ENCODE results near the gene REC114.
"Not testable (repeated sequence)": the region's sequence is repeated elsewhere in the genome, so short reads cannot be mapped to it uniquely, and the experiment has no call there.

Gene REC114

GRCh38 chr15:73442968-73443367, at the start of gene REC114:
TSS of gene REC114 (plus strand) at chr15:73443164. CDS start at chr15:73443186, 22 bp downstream.
- DNase-seq (ENCODE audit: low read depth): no peak

- DNase-seq (ENCODE audit: low read depth): no peak
These were observed 49.6 kb upstream of the REC114 start for GRCh38 chr15:73393336-73393735.

- no peak for DNase-seq (ENCODE audit: low read depth)
These were observed 48.2 kb upstream of the REC114 start for GRCh38 chr15:73394782-73395181.

GRCh38 chr15:73395671-73396070, 47.3 kb upstream of the REC114 start:
- DNase-seq (ENCODE audit: low read depth): no peak

- DNase-seq (ENCODE audit: low read depth): no peak
These were observed 45.5 kb upstream of the REC114 start for GRCh38 chr15:73397461-73397860.

- DNase-seq (ENCODE audit: low read depth): no peak
These were observed 44.1 kb upstream of the REC114 start for GRCh38 chr15:73398861-73399260.

- DNase-seq (ENCODE audit: low read depth): peak; percentile 22
These were observed 42.7 kb upstream of the REC114 start for GRCh38 chr15:73400222-73400621.

GRCh38 chr15:73403171-73403570, 39.8 kb upstream of the REC114 start:
- DNase-seq (ENCODE audit: low read depth): no peak

- DNase-seq (ENCODE audit: low read depth): no peak
These were observed 28.1 kb upstream of the REC114 start for GRCh38 chr15:73414876-73415275.

GRCh38 chr15:73424506-73424905, 18.5 kb upstream of the REC114 start:
- no peak for DNase-seq (ENCODE audit: low read depth)

- DNase-seq (ENCODE audit: low read depth): no peak
These were observed 17.5 kb upstream of the REC114 start for GRCh38 chr15:73425510-73425909.

- DNase-seq (ENCODE audit: low read depth): no peak
These were observed 16.5 kb upstream of the REC114 start for GRCh38 chr15:73426323-73426994.

GRCh38 chr15:73431329-73431728, 11.6 kb upstream of the REC114 start:
- not testable (repeated sequence) for DNase-seq (ENCODE audit: low read depth)

GRCh38 chr15:73433873-73434272, 9.1 kb upstream of the REC114 start:
- DNase-seq (ENCODE audit: low read depth): no peak

GRCh38 chr15:73436613-73437012, 6.4 kb upstream of the REC114 start:
- DNase-seq (ENCODE audit: low read depth): no peak

- DNase-seq (ENCODE audit: low read depth): no peak
These were observed 5.3 kb upstream of the REC114 start for GRCh38 chr15:73437543-73438109.

GRCh38 chr15:73438651-73439050, 4.3 kb upstream of the REC114 start:
- no peak for DNase-seq (ENCODE audit: low read depth)

- no peak for DNase-seq (ENCODE audit: low read depth)
These were observed 2.4 kb upstream of the REC114 start for GRCh38 chr15:73440571-73440970.

GRCh38 chr15:73442421-73442820, 543 bp upstream of the REC114 start:
- no peak for DNase-seq (ENCODE audit: low read depth)

GRCh38 chr15:73447471-73447870, 4.5 kb downstream of the REC114 start:
- DNase-seq (ENCODE audit: low read depth): not testable (repeated sequence)

- DNase-seq (ENCODE audit: low read depth): not testable (repeated sequence)
These were observed 5.3 kb downstream of the REC114 start for GRCh38 chr15:73448158-73448758.

- not testable (repeated sequence) for DNase-seq (ENCODE audit: low read depth)
These were observed 7.0 kb downstream of the REC114 start for GRCh38 chr15:73449980-73450379.

GRCh38 chr15:73454096-73454495, 11.1 kb downstream of the REC114 start:
- DNase-seq (ENCODE audit: low read depth): no peak

- DNase-seq (ENCODE audit: low read depth): no peak
These were observed 12.9 kb downstream of the REC114 start for GRCh38 chr15:73455876-73456275.
